Fibroblast of lung (primary cell): ENCODE data around the gene SORCS2. TPM values are rescaled to one million over a fixed set of nuclear protein-coding genes. Genes with fewer than 3 reads are reported as not detected.
A peak's percentile ranks its signal among the peaks of the same experiment; 100 is the strongest.

ENCODE experiments used
- DNase-seq, 2 donors: peaks; one replicate each; pipeline versions ENCODE4 v3.0.0 to v3.0.0-alpha.2; 2010; ENCODE audit warnings: low read depth in 2 of 2
- H2AFZ ChIP-seq: 2 replicates; pipeline ENCODE4 v1.5.1; 2012; ENCODE audit warnings: low read length, control low read depth, inconsistent platforms
- H3K27ac ChIP-seq: 2 replicates; pipeline ENCODE4 v1.5.1; 2011; ENCODE audit warnings: low read length, control low read depth; ENCODE audit not compliant: insufficient read depth
- H3K27me3 ChIP-seq: 2 replicates; pipeline ENCODE4 v1.5.1; 2011; ENCODE audit warnings: mild to moderate bottlenecking, low read length; ENCODE audit not compliant: control insufficient read depth, insufficient read depth
- H3K36me3 ChIP-seq: 2 replicates; pipeline ENCODE4 v1.5.1; 2011; ENCODE audit warnings: low read length; ENCODE audit not compliant: control insufficient read depth, insufficient read depth
- H3K4me1 ChIP-seq: 2 replicates; pipeline ENCODE4 v1.5.1; 2011; ENCODE audit warnings: low read length; ENCODE audit not compliant: control insufficient read depth, insufficient read depth; ENCODE audit errors: extremely low read depth
- H3K4me2 ChIP-seq: 2 replicates; pipeline ENCODE4 v1.5.1; 2011; ENCODE audit warnings: low read length, control low read depth; ENCODE audit not compliant: insufficient read depth; ENCODE audit errors: extremely low read depth
- H3K4me3 ChIP-seq, 4 experiments: fragments of 200-600 bp in 1 of 4; sonication (generic) in 1 of 4; replicated peaks in 1 of 4; 2 replicates each; pipeline ENCODE4 v1.5.1; 2011 to 2016; ENCODE audit warnings: low read length in 4 of 4, low read depth in 3 of 4, mild to moderate bottlenecking in 3 of 4, control low read depth in 2 of 4, inconsistent platforms in 1 of 4, mixed read lengths in 1 of 4; ENCODE audit not compliant: insufficient read depth in 1 of 4; ENCODE audit errors: control extremely low read depth in 1 of 4
- H3K79me2 ChIP-seq: 2 replicates; pipeline ENCODE4 v1.5.1; 2012; ENCODE audit warnings: mild to moderate bottlenecking, low read length, inconsistent platforms; ENCODE audit not compliant: control insufficient read depth, insufficient read depth
- H3K9ac ChIP-seq: 2 replicates; pipeline ENCODE4 v1.5.1; 2011; ENCODE audit warnings: mild to moderate bottlenecking, low read length, control low read depth; ENCODE audit not compliant: insufficient read depth
- H3K9me3 ChIP-seq: 2 replicates; pipeline ENCODE4 v1.5.1; 2012; ENCODE audit warnings: low read depth, low read length; ENCODE audit not compliant: control insufficient read depth, insufficient read depth
- H4K20me1 ChIP-seq: 2 replicates; pipeline ENCODE4 v1.5.1; 2011; ENCODE audit warnings: low read length; ENCODE audit not compliant: control insufficient read depth, insufficient read depth; ENCODE audit errors: extremely low read depth
- EZH2 ChIP-seq: IDR thresholded peaks from 2 replicates; pipeline ENCODE4 v1.5.1; 2012; ENCODE audit warnings: low read length, control low read depth, mild to moderate bottlenecking; ENCODE audit errors: missing control alignments
- polyA plus RNA-seq, 2 donors: library from polyadenylated mRNA; depleted of rRNA in 1 of 2; stranded (reverse) in 1 of 2; unstranded in 1 of 2; fragments of >200 nt; gene quantifications; 2 replicates each; pipeline ENCODE4 v1.2.1, GENCODE V29; 2011 to 2012; ENCODE audit warnings: missing spikeins in 1 of 2
- total RNA-seq: library from RNA; depleted of rRNA; stranded (reverse); fragments of >200 nt; gene quantifications from 2 replicates; pipeline ENCODE4 v1.2.1, GENCODE V29; 2014
- TF ChIP-seq, protein P1 (sequence below), 2 donors: IDR thresholded peaks in 1 of 2; conservative IDR thresholded peaks in 1 of 2; 1 replicate in 1 of 2; 2 replicates in 1 of 2; pipeline ENCODE4 v1.5.1; 2011 to 2012; ENCODE audit warnings: low read length in 2 of 2, control low read depth in 1 of 2, inconsistent platforms in 1 of 2, low read depth in 1 of 2, mild to moderate bottlenecking in 1 of 2

SORCS2 gene
- total and polyA plus RNA-seq, 2 donors (not counting 1 experiment from before 2014, with no cell fraction given), result 0.17 to 0.41 TPM

DNA sequence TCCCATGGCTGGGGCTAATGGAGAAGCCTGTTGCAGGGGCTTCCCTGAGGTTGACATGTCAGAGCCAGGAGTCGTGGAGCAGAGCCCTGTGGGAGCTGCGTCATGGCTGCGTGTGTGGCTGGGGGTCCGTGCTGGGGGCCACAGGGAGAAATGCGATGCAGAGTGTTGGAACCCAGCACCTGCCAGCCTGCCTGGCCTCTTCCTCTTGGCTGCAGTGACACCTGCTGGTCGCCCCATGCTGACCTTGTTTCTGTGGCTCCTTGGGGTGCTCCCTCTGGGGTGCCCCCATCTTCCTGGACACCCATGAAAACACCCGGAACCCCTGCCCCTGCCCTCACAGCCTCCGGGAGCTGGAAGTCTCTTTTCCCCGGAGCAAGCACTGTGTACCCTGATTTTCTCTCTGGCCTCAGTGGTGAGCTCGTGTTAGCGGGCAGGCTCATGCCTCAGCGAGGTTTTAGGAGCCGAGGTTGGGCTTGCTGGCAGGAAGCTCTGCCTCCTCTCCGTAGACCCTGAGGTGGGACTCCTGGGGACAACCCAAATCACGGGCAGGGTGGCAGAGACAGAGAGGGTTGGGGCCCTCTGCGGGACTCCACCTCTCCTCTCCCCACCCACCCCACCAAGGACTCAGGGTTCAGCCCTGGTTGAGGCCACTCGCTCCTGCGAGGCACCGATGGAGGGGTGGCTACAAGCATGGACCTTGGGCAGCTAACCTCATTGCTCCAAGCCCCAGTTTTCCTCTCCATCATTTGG is 103.7 kb downstream of the SORCS2 start:
- no peak overlapping the region for H2AFZ ChIP-seq
- H3K27me3 ChIP-seq, result no peaks in the 10 kb centered on the region
- H3K9me3 ChIP-seq, result no peaks in the 10 kb centered on the region
- no peaks in the 10 kb centered on the region for H4K20me1 ChIP-seq
- no peak overlapping the region for H3K27ac ChIP-seq
- H3K4me2 ChIP-seq, result no peak overlapping the region
- H3K9ac ChIP-seq, result no peak overlapping the region
- no peak overlapping the region for H3K4me3 ChIP-seq
- no peaks in the 10 kb centered on the region for H3K36me3 ChIP-seq
- peak; percentile 31 to 34 for DNase-seq
- no peak for TF ChIP-seq EZH2
- TF ChIP-seq, protein P1, sequence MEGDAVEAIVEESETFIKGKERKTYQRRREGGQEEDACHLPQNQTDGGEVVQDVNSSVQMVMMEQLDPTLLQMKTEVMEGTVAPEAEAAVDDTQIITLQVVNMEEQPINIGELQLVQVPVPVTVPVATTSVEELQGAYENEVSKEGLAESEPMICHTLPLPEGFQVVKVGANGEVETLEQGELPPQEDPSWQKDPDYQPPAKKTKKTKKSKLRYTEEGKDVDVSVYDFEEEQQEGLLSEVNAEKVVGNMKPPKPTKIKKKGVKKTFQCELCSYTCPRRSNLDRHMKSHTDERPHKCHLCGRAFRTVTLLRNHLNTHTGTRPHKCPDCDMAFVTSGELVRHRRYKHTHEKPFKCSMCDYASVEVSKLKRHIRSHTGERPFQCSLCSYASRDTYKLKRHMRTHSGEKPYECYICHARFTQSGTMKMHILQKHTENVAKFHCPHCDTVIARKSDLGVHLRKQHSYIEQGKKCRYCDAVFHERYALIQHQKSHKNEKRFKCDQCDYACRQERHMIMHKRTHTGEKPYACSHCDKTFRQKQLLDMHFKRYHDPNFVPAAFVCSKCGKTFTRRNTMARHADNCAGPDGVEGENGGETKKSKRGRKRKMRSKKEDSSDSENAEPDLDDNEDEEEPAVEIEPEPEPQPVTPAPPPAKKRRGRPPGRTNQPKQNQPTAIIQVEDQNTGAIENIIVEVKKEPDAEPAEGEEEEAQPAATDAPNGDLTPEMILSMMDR (conservative IDR thresholded peaks at IDR 0.05 in 1 of 2, IDR thresholded peaks at IDR 0.05 in 1 of 2; ENCODE audit: low read depth in 1 of 2, low read length in 2 of 2), result peak; percentile 45 to 70
- no peaks in the 10 kb centered on the region for H3K79me2 ChIP-seq
- no peaks in the 10 kb centered on the region for H3K4me1 ChIP-seq

DNA sequence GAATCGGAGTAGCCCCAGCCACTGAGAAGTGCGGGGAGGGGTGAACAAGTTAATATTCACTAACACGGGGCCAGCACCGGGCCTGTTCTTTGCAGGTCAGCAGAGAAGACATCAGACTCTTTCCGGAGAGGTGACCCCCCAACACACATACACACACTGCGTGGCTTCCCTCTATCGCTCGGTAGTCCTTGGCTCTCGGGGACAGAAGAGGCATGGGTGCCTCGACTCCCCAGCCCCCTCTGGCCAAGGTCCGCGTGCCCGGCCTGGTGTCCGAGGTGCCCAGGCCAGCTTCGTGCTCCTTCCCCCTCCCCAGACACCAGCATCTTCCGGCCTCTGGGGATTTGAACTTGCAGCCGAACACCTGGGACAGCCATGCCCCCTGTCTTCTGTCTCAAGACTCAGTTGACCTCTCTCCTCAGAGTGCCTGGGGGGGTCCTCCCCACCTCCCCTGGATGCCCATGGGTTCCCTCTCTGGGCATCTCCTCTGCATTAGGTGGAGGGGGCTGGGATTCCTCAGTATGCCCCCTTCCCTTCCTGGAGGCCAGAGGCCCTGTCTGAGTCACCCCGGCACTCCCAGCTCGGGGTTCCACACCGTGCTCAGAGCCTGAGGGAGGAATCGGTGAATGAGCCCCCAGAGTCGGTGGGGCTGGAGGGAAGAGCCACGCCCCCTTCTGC is 104.5 kb downstream of the SORCS2 start:
- Histone ChIP-seq H3K27ac (no peak overlapping the region), H3K9me3 (no peaks in the 10 kb centered on the region), H3K36me3 (no peaks in the 10 kb centered on the region), H3K4me1 (no peaks in the 10 kb centered on the region), H3K4me3 (no peak overlapping the region), H3K4me2 (no peak overlapping the region), H2AFZ (no peak overlapping the region), H3K9ac (no peak overlapping the region), H3K79me2 (no peaks in the 10 kb centered on the region), H3K27me3 (no peaks in the 10 kb centered on the region), H4K20me1 (no peaks in the 10 kb centered on the region)
- no peak for TF ChIP-seq EZH2
- TF ChIP-seq, protein P1 (conservative IDR thresholded peaks at IDR 0.05 in 1 of 2, IDR thresholded peaks at IDR 0.05 in 1 of 2; ENCODE audit: low read depth in 1 of 2, low read length in 2 of 2), result no peak
- no peak for DNase-seq

DNA sequence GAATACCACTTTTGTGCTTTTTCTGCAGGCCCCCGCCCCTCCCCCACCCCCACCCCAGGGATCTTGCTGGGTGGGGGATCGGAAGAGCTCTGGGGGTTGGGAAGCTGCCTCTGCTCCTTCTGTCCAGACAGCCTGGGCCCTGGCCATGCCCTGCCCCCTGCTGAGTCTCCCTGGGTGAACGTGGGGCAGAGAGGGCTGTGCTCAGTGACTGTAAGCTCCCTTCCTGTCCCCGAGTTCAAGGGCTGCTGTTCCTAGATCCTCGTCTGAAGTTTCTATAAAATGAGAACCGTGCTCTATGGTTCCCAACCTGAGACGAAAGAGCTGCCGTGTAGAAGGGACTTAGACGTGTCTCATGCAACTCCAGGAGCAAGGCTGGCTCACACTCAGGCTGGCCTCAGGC is 105.0 kb downstream of the SORCS2 start:
- H3K4me1 ChIP-seq, result no peaks in the 10 kb centered on the region
- no peaks in the 10 kb centered on the region for H3K9me3 ChIP-seq
- H3K9ac ChIP-seq, result no peak overlapping the region
- H3K27ac ChIP-seq, result no peak overlapping the region
- no peaks in the 10 kb centered on the region for H3K79me2 ChIP-seq
- no peak overlapping the region for H3K4me2 ChIP-seq
- no peak overlapping the region for H3K4me3 ChIP-seq
- no peak for DNase-seq
- TF ChIP-seq, protein P1 (conservative IDR thresholded peaks at IDR 0.05 in 1 of 2, IDR thresholded peaks at IDR 0.05 in 1 of 2; ENCODE audit: low read depth in 1 of 2, low read length in 2 of 2), result no peak
- TF ChIP-seq EZH2, result no peak
- H4K20me1 ChIP-seq, result no peaks in the 10 kb centered on the region
- H3K36me3 ChIP-seq, result no peaks in the 10 kb centered on the region
- H2AFZ ChIP-seq, result no peak overlapping the region
- no peaks in the 10 kb centered on the region for H3K27me3 ChIP-seq
